Erythroblast (primary cell): Measurements from ENCODE around the gene OR56B4.
"Not testable (repeated sequence)": the region's sequence is repeated elsewhere in the genome, so short reads cannot be mapped to it uniquely, and the experiment has no call there.

Experiments used
- GATA1 ChIP-seq: IDR thresholded peaks from 2 replicates; pipeline ENCODE4 v1.6.1; 2011; ENCODE audit warnings: low read depth, mild to moderate bottlenecking, control low read depth, low read length, moderate library complexity
- POLR2A ChIP-seq: IDR thresholded peaks from 2 replicates; pipeline ENCODE4 v1.6.1; 2011; ENCODE audit warnings: mild to moderate bottlenecking, low read length

DNA sequence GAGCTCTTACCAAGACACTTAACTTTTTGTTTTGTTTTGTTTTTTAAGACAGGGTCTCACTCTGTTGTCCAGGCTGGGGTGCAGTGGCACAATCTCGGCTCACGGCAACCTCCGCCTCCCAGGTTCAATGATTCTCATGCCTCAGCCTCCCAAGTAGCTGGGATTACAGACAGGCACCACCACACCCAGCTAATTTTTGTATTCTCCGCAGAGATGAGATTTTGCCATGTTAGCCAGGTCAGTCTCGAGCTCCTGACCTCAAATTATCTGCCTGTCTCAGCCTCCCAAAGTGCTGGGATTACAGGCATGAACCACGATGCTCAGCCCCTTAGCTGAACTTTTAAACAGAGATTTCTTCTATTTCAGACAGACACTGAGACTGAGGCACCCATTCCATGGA lies at the start of gene OR56B4:
- not testable (repeated sequence) for TF ChIP-seq POLR2A, GATA1
